Hepatocyte (in vitro differentiated cells): ENCODE measurements around the gene MKNK2.

Source experiments
- EZH2phosphoT487 ChIP-seq: fragments of 200-600 bp; sonication (generic); IDR thresholded peaks from one replicate; pipeline ENCODE4 v1.6.1; 2018; ENCODE audit warnings: antibody characterized with exemption, mild to moderate bottlenecking, low read depth, moderate library complexity; ENCODE audit not compliant: unreplicated experiment, severe bottlenecking
- TF ChIP-seq, protein P1 (sequence below): fragments of 200-600 bp; sonication (generic); IDR thresholded peaks from 2 replicates; pipeline ENCODE4 v1.5.1; 2016; ENCODE audit warnings: antibody characterized with exemption, mild to moderate bottlenecking; ENCODE audit not compliant: poor library complexity

DNA sequence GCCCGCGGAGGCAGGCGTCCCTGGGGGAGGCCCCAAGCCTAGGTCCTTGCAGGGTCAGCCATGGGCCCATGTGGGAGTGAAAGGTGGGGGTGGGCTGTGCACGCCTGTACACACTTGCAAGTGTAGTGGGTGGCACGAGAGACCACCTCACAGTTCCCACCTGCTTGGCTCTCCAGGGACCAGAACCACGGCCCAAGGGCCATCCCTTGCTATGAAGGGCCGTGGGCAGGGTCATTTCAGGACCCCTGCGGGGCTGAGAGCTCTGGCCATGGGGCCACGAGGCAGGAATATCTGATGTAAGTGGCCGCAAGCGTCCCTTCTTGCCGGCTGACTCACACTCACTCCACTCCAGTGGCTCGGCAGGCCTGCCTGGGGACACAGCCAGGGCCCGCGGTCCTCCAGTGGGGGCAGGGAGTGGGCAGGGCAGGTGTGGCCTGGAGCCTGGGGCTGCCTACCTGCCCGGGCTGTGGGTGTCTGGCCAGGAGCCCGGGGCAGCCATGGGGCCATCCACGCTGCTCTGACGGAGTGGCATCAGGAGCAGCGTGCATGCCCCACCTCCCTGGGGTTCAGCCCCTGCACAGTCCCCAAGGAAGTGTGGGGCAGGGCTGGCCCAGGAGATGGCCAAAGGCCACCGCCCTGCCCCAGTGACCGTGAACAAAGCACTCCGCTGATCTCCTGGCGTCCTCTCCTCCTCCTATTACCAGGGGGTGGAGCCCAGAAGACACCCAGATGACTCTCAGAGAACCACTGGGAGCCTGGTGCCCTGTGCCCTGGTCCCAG, 8.6 kb upstream of the MKNK2 start:
- no peak for TF ChIP-seq EZH2phosphoT487
- TF ChIP-seq, protein P1, sequence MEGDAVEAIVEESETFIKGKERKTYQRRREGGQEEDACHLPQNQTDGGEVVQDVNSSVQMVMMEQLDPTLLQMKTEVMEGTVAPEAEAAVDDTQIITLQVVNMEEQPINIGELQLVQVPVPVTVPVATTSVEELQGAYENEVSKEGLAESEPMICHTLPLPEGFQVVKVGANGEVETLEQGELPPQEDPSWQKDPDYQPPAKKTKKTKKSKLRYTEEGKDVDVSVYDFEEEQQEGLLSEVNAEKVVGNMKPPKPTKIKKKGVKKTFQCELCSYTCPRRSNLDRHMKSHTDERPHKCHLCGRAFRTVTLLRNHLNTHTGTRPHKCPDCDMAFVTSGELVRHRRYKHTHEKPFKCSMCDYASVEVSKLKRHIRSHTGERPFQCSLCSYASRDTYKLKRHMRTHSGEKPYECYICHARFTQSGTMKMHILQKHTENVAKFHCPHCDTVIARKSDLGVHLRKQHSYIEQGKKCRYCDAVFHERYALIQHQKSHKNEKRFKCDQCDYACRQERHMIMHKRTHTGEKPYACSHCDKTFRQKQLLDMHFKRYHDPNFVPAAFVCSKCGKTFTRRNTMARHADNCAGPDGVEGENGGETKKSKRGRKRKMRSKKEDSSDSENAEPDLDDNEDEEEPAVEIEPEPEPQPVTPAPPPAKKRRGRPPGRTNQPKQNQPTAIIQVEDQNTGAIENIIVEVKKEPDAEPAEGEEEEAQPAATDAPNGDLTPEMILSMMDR: no peak
